Kidney glomerular epithelial cell (primary cell): ENCODE data around the gene MPG.
"Not testable (repeated sequence)": the region's sequence is repeated elsewhere in the genome, so short reads cannot be mapped to it uniquely, and the experiment has no call there.

Source experiments
- DNase-seq: peaks from one replicate; lab custom pipeline; 2025; lab: John Stamatoyannopoulos, UW

The MPG gene

DNA sequence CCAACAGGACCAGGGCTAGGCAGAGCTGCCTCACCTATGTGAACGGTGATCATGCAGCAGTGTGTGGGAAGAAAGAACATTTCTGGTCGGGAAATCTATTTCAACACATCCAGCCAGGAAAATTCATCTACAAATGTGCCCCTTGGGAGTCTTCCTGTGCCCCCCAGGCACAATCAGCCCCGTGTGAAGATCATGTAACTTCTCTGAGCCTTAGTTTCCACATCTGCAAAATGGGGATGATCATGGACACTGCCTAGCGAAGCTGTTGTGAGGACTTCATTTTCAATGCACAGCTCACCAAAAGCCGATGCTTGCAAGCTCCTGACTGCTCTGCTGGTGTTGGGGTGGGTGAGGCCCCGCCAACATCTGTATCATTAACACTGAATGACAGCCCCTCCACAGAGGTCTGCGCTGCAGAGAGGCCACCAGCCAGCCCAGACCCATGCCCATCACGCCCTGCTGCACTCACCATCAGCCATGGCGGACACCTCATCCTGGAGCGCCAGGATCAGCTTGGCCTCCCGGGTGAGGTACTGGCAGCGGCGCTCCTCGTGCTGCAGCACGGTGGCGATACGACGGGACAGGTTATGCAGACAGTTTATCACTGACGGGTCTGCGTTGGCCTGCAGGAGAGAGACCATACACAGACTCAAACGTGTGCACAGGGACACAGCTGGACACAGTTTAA lies 34.3 kb downstream of the MPG start:
- no peak for DNase-seq

DNA sequence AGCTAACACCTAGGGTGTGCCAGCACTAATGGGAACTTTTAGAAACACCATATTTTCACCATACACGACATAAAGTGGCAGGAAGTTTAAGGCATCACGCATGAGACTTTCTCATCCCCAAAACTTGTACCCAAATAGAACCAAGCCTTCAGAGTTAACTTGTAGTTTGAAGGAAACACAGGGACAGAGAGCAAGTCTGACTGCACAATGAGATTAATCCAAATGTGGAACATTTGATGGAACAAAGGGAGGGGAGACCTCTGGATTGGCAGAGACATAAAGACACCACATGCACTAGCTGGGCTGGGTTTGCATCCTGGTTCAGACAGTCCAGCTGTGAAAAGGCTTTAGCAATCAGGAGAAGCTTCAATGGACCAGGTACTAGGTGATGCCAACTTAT lies 36.3 kb downstream of the MPG start:
- no peak for DNase-seq

DNA sequence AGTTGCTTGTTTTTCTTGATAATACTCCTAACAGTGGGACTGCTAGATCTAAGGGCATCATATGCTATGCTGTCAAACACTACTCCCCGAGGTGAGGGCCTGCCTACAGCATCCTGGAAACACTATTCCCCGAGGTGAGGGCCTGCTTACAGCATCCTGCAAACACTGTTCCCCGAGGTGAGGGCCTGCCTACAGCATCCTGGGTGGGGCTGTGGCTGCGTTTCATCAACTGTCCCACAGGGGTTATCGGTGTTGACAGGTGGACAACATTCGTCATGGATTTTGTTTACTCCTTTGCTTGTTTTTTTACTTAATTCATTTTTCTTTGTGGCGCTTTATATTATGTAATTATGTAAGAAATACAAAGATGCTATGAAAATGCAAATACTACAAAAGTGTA lies 38.0 kb downstream of the MPG start:
- no peak for DNase-seq

DNA sequence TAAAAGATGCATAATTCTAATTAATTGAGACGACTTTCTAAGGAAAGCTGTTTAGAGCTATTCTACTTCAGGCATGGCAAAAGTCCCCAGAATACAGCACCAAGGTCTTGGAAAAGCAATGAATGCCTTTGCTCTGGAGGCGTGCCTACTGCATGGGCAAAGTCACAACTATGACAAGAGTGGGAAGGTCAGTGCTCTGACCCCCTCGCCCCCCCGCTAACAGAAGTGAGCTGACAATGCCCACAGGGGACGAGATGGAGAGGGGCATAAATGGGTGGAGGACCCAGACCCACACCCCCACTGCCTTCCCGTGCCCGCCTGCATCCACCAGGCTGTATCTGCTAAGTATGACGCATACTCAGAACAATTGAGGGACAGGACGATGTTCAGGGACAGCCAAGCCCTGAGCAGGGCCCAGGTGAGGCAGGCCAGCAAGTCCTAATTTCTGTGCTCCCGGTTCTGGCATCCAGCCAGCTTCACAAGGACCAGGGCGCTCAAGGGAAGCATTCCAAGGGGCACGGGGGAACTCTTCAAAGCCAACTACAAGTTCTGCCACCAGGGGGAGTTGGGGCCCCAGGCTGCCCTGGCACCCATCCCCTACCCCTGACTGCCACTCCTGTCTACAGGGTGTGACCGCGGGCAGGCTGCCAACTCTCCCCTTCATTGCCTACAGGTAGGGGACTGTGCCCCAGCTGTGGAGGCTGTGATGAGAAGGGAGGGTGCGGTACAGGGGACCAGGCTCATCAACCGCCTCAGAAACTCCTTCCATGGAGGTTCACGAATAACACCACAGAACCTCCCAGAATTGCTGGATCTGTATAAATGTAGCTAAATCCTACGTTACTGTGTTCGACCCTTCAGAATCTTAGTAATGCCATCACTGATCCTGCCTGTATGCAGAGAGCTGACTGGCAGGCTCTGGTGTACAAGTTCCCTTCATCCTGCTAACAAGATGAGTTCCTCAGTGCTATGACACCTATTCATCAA lies 39.6 kb downstream of the MPG start:
- DNase-seq = no peak

DNA sequence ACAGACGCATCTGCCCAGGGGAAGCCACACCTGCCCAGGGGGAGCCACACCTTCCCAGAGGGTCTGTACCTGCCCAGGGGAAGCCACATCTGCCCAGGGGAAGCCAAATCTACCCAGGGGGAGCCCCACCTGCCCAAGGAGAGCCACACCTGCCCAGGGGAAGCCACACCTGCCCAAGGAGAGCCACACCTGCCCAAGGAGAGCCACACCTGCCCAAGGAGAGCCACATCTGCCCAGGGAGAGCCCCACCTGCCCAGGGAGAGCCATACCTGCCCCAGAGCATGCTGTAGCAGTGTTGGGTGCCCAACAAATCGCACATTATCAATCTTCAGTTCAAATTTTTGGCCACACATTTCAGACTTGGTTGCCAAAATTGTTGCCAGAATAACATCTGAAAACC lies 40.8 kb downstream of the MPG start:
- no peak for DNase-seq

DNA sequence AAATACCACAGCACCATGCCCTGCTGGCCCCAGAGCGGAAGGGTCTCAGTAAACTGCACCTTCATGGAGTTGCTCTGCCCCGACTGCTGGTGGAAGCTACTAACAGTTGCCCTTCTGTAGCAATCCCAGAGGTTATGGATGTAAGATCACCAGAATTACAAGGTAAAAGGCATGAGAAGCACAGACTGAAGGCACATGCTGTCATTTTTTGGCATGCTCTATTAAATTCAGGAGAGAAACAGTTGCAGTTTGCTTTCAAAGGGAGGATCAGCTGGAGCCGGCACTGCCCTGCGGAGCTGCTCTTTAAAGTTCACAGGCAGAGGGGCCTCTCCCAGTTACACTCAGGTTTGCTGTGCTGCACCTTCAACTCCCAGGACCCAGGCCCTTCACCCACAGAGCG lies 41.3 kb downstream of the MPG start:
- DNase-seq = no peak

DNA sequence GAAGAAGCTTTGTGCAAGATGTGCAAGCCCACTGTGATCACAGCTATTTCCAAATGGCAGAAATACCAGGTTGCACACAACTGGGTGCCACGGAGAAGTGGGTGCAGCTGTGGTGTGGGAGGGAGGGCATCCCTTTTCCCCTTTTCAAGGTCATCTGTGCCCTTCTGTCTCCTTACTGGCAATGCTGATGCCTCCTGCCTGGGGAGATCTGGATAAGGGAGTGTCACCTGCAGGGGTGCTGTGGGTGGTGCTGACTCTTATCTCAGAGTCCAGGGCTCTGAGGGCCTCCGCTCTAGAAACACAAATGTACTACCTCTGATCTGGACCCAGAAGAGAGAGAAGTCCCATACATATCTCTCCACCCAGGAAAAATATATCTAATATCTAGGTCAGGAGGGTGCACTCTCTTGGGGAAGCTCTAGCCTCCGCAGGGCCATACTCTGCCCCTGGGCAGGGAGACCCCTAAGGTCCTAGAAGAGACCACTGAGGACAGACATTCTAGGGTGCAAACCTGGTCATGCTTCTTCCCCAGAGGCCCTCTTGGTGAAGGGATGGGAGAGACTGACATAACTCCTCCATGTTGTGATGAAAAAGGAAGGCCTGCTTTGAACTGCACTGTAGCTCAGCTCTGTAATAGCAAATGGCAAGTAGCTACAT lies 41.9 kb downstream of the MPG start:
- no peak for DNase-seq

DNA sequence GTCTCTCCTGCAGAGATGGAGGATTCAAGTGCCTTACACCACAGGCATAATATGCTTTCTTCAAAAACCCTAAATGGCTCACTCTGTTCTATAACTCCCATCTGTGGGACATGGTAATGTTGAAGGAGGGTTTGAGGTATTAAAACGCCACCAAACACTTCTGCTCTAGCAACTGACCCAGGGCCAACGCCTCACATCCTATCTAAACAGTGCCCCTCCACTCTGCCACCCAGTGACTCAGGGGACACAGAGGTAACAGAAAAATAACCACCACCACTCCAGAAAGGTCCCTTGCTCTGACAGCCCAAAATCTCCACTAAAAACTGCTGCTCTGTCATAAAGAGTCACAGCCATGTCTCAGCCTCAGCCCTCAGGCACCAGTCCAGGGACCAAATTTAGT lies 42.7 kb downstream of the MPG start:
- DNase-seq = no peak

DNA sequence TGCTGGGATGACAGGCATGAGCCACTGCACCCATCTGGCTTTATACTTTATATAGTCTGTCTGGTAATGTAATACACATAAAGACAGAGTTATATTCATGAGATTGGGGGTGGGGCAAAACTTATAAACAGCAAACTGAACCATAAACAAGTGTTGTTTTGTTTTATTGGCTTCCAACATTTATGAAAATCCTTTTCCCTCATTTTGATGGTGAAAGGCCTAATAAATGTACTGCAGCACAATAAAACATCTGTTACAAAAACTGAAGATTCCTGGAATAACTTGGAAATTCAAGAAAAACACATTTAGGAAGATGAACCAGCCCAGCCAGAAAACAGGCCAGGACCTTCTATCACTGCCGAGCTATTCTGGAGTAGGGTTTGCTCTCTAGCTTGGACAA lies 44.3 kb downstream of the MPG start:
- DNase-seq = no peak

DNA sequence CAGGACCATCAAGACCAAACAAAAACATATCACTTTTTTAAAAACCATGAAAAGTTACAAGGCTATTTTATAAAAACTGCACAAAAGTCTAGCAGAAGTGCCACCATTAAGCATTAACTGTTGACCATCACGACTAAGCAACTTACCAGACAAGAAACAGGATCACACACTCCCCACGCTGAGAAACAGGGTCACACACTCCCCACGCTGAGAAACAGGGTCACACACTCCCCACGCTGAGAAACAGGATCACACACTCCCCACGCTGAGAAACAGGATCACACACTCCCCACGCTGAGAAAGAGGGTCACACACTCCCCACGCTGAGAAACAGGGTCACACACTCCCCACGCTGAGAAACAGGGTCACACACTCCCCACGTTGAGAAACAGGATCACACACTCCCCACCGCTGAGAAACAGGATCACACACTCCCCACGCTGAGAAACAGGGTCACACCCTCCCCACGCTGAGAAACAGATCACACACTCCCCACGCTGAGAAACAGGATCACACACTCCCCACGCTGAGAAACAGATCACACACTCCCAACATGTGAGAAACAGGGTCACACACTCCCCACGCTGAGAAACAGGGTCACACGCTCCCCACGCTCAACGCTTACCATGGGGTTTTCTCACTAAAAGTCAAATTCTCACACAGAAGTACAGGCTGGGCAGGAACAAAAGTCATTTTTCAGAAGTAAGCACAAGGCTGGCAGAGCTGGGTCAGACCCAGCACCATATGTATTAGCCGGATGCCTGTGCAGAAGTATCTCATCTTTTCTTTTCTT lies 45.7 kb downstream of the MPG start:
- not testable (repeated sequence) for DNase-seq

DNA sequence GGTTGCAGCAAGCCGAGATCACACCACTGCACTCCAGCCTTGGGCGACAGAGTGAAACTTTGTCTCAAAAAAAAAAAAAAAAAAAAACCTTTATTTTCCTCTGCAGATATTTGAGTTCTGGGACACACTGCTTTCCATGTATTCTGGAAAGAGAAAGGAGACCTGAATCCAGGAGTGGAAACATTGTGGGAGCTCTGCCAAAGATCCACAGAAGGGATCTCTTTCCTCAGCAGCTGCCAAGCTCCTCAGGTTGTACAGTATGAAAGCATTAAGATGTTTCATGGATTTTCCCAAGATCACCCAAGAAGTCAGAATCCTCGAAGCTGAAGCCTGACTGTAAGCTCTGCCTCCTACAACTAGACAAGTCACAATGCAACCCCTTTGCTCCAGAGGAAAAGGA lies 47.0 kb downstream of the MPG start:
- no peak for DNase-seq

DNA sequence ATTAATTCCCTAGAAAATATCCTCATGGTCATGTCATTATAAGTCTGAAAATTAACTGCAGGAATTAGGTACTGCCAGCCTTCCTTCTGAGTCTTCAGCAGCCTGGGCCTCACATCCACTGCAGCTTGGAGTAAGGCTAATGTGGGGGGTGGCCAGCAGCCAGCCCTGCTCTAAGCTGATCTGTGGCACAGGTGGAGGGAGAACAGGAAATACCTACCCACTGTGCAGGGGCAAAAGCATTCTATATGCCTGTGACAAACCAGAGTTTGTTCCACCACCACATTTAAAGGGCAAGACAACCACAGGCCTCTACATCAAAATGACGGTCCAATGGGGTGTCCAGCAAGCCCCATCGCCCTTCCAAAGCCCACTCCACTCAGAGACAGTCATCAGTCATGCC lies 51.0 kb downstream of the MPG start:
- no peak for DNase-seq

DNA sequence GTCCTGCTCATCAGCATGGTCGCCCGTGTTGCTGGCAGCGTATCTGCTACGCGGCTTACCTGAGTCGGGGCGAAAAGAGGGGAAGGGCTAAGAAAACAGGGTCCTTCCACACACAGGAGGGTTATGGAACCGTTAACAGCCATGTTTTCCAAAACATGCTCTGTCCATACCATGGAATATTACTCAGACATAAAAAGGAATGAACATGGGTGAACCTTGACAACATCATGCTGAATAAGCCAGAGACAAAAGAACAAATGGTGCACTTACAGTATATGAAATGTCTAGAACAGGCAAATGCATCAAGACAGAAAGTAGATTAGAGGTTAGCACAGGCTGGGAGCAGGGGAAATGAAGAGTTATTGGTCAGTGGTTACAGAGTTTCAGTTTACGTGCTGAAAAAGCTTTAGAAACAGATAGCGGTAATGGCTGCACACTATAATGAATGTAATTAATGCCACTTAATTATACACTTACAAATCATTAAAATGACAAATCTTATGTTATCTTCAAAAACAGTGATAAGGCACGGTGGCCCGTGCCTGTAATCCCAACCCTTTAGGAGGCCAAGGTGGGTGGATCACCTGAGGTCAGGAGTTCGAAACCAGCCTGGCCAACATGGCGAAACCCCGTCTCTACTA lies 52.6 kb downstream of the MPG start:
- DNase-seq = no peak

DNA sequence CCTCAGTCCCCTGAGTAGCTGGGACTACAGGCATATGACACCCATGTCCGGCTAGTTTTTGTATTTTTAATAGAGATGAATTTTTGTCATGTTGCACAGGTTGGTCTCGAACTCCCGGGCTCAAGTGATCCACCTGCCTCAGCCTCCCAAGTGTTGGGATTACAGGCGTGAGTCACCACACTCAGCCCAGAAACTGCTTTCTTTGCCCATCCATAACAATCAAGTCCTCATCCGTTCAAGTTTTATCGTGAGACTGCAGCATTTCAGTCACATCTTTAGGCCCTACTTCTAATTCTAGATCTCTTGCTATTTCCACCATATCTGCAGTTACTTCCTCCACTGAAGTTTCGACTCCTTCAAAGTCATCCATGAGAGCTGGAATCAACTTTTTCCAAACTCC lies 54.1 kb downstream of the MPG start:
- no peak for DNase-seq

DNA sequence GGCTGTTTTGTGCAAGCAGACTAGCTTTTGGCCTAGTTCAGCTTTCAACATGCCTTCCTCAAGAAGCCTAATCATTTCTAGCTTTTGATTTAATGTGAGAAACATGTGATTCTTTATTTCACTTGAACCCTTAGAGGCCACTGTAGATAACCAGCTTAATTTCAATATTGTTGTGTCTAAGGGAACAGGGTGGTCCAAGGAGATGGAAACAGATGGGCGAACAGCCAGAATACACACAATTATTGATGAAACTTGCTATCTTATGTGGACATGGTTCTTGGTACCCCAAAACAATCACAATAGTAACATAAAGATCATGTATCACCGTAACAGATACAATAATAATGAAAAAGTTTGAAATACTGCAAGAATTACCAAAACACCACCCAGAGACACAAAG lies 55.7 kb downstream of the MPG start:
- DNase-seq = no peak
